K562 (cell line): Measurements from ENCODE around the gene ANO8. TPM values are rescaled to one million over a fixed set of nuclear protein-coding genes. Genes with fewer than 3 reads are reported as not detected.

Experiments
- ARHGAP35 ChIP-seq: fragments of 450-650 bp; IDR thresholded peaks from 2 replicates; pipeline ENCODE4 v1.6.1; 2018; ENCODE audit not compliant: partially characterized antibody
- ATF2 ChIP-seq: sonication (generic); formaldehyde crosslinking; IDR thresholded peaks from 2 replicates; pipeline ENCODE4 v1.8.1; 2022; ENCODE audit warnings: missing genetic modification reagents
- CC2D1A ChIP-seq: fragments of 450-650 bp; IDR thresholded peaks from 2 replicates; pipeline ENCODE4 v1.6.1; 2017; ENCODE audit warnings: mild to moderate bottlenecking
- CTCF ChIP-seq, 3 experiments: IDR thresholded peaks in 2 of 3; conservative IDR thresholded peaks in 1 of 3; 2 replicates each; pipeline ENCODE4 v1.5.1; 2011 to 2012; ENCODE audit warnings: low read length in 3 of 3, mild to moderate bottlenecking in 3 of 3, control low read depth in 2 of 3, improper control_type of control experiment in 1 of 3, inconsistent platforms in 1 of 3, low read depth in 1 of 3, mixed read lengths in 1 of 3, moderate library complexity in 1 of 3; ENCODE audit not compliant: insufficient read depth in 2 of 3
- CXXC5 ChIP-seq: fragments of 250-450 bp; sonication (Bioruptor Pico); IDR thresholded peaks from 2 replicates; pipeline ENCODE4 v1.8.0; 2022; ENCODE audit warnings: inconsistent platforms, mild to moderate bottlenecking, moderate library complexity
- HMGXB4 ChIP-seq: sonication (generic); formaldehyde crosslinking; IDR thresholded peaks from 2 replicates; pipeline ENCODE4 v1.8.1; 2023; ENCODE audit warnings: mild to moderate bottlenecking, missing genetic modification reagents
- JUND ChIP-seq, 2 experiments: IDR thresholded peaks; 2 replicates in 1 of 2; 3 replicates in 1 of 2; pipeline ENCODE4 v1.6.1; 2011; ENCODE audit warnings: borderline replicate concordance in 2 of 2, low read depth in 2 of 2, low read length in 2 of 2, improper control_type of control experiment in 1 of 2, missing biosample characterization in 1 of 2, missing genetic modification characterization in 1 of 2, missing genetic modification reagents in 1 of 2
- L3MBTL2 ChIP-seq: fragments of 450-650 bp; IDR thresholded peaks from 2 replicates; pipeline ENCODE4 v1.6.1; 2016; ENCODE audit warnings: mild to moderate bottlenecking, moderate library complexity
- NCOR1 ChIP-seq: fragments of 450-650 bp; IDR thresholded peaks from 2 replicates; pipeline ENCODE4 v1.6.1; 2016; ENCODE audit warnings: mild to moderate bottlenecking, moderate library complexity
- PHF20 ChIP-seq: fragments of 450-650 bp; IDR thresholded peaks from 2 replicates; pipeline ENCODE4 v1.6.1; 2018; ENCODE audit not compliant: partially characterized antibody
- SPI1 ChIP-seq: IDR thresholded peaks from 2 replicates; pipeline ENCODE4 v1.6.1; 2011; ENCODE audit warnings: low read depth, low read length, control low read depth, borderline replicate concordance
- TBP ChIP-seq: optimal IDR thresholded peaks from 2 replicates; pipeline ENCODE3; 2011; ENCODE audit warnings: low read depth, low read length, improper control_type of control experiment
- TFAP4 ChIP-seq: sonication (generic); formaldehyde crosslinking; IDR thresholded peaks from 2 replicates; pipeline ENCODE4 v1.8.0; 2022; ENCODE audit warnings: missing genetic modification reagents, mild to moderate bottlenecking, moderate library complexity, borderline replicate concordance
- TGIF2 ChIP-seq: sonication (generic); formaldehyde crosslinking; IDR thresholded peaks from 2 replicates; pipeline ENCODE4 v1.8.1; 2022; ENCODE audit warnings: mild to moderate bottlenecking, missing genetic modification reagents, moderate library complexity
- ZBED1 ChIP-seq: IDR thresholded peaks from 2 replicates; pipeline ENCODE4 v1.6.1; 2014
- ZMIZ1 ChIP-seq, 2 experiments: fragments of 150-350 bp in 1 of 2; IDR thresholded peaks; 2 replicates each; pipeline ENCODE4 v1.6.1; 2012 to 2016; ENCODE audit warnings: low read depth in 2 of 2, low read length in 2 of 2, mild to moderate bottlenecking in 1 of 2, moderate library complexity in 1 of 2
- ZNF121 ChIP-seq: sonication (generic); formaldehyde crosslinking; conservative IDR thresholded peaks from 2 replicates; pipeline ENCODE4 v1.8.0; 2022; ENCODE audit warnings: missing genetic modification reagents
- ZNF263 ChIP-seq: sonication (generic); formaldehyde crosslinking; IDR thresholded peaks from 2 replicates; pipeline ENCODE4 v1.8.0; 2022; ENCODE audit warnings: mild to moderate bottlenecking, missing genetic modification reagents, borderline replicate concordance
- polyA plus RNA-seq, 8 experiments: library from polyadenylated mRNA; depleted of rRNA in 4 of 8; stranded (reverse) in 5 of 8; unstranded in 3 of 8; fragments of >200 nt; fragmentation: Nextera tagmentation in 2 of 8; fragmentation: Illumina TruSeq in 1 of 8; extraction: Ambion mirVana in 2 of 8; extraction: Trizol in 1 of 8; gene quantifications; 2 replicates each; pipeline versions ENCODE4 v1.2.1 to v1.2.3, GENCODE V29; 2011 to 2014; ENCODE audit warnings: inconsistent platforms in 1 of 8, missing spikeins in 1 of 8
- total RNA-seq, 7 experiments: library from RNA; depleted of rRNA in 6 of 7; stranded (reverse); fragments of >200 nt in 6 of 7; fragmentation: Illumina TruSeq in 2 of 7; extraction: Trizol in 2 of 7; gene quantifications; 2 replicates each; pipeline versions ENCODE4 v1.2.1 to v1.2.3, GENCODE V29; 2011 to 2021; ENCODE audit warnings: low replicate concordance in 1 of 7

Gene ANO8
- total and polyA plus RNA-seq, 9 of the 15 experiments (the other 6 are each of a cell fraction or from before 2014, with no cell fraction given) = 0.07 to 7.6 (median 2.3) TPM; not detected in 1

GRCh38 chr19:17346109-17346671, 11.5 kb upstream of the ANO8 start (continued):
- peak; percentile 70; the same call in 1 of the 2 replicates for TF ChIP-seq CC2D1A
- TF ChIP-seq L3MBTL2 = peak; percentile 31; the same call in 1 of the 2 replicates
- TF ChIP-seq ATF2 = no peak
- peak; percentile 36; the same call in 1 of the 2 replicates for TF ChIP-seq TFAP4 (CRISPR knock-in tag)
- TF ChIP-seq ARHGAP35 = no peak
- TF ChIP-seq TBP = no peak
- TF ChIP-seq ZNF121 (CRISPR knock-in tag) = peak; percentile 100
- TF ChIP-seq NCOR1 = peak; percentile 14; the same call in 1 of the 2 replicates
- TF ChIP-seq TGIF2 (CRISPR knock-in tag) = no peak
- TF ChIP-seq CTCF (IDR thresholded peaks at IDR 0.05 in 2 of 3, conservative IDR thresholded peaks at IDR 0.05 in 1 of 3; ENCODE audit: insufficient read depth in 2 of 3, low read depth in 1 of 3, low read length in 3 of 3) = peak; percentile 88 to 95 (median 90)
- TF ChIP-seq PHF20 = peak; percentile 77
- peak; percentile 62; the same call in 1 of the 2 replicates for TF ChIP-seq SPI1
- peak; percentile 63; the same call in 1 of the 2 replicates for TF ChIP-seq ZNF263 (CRISPR knock-in tag)
- no peak for TF ChIP-seq HMGXB4 (CRISPR knock-in tag)
- TF ChIP-seq ZBED1 = no peak
- TF ChIP-seq ZMIZ1 (IDR thresholded peaks at IDR 0.05; ENCODE audit: low read depth in 2 of 2, low read length in 2 of 2) = no peak
- TF ChIP-seq CXXC5 (CRISPR knock-in tag) = peak; percentile 36; the same call in 1 of the 2 replicates
- TF ChIP-seq JUND (IDR thresholded peaks at IDR 0.05; ENCODE audit: borderline replicate concordance, low read depth, low read length) = peak; percentile 60; the same call in 1 of the 2 replicates
- no peak; the same call in 2 of the 3 replicates for TF ChIP-seq JUND (tag; IDR thresholded peaks at IDR 0.05; ENCODE audit: borderline replicate concordance, low read depth, low read length)
